Neural crest cell (in vitro differentiated cells): ENCODE results near the gene FBXO27. TPM values are rescaled to one million over a fixed set of nuclear protein-coding genes. Genes with fewer than 3 reads are reported as not detected.
"Not testable (repeated sequence)": the region's sequence is repeated elsewhere in the genome, so short reads cannot be mapped to it uniquely, and the experiment has no call there.

Experiments
- DNase-seq: peaks from one replicate; pipeline ENCODE4 v3.0.0; 2021; ENCODE audit warnings: low read depth, mixed read lengths, low spot score
- H3K27ac Mint-ChIP-seq: one replicate; pipeline ENCODE4 v1.8.0; 2021; ENCODE audit warnings: mild to moderate bottlenecking, mixed read lengths; ENCODE audit not compliant: unreplicated experiment
- H3K27me3 Mint-ChIP-seq: 2 replicates; pipeline ENCODE4 v1.8.0; 2021; ENCODE audit warnings: low read depth, mild to moderate bottlenecking, mixed read lengths
- H3K36me3 Mint-ChIP-seq: 2 replicates; pipeline ENCODE4 v1.8.0; 2021; ENCODE audit warnings: low read depth, mild to moderate bottlenecking, mixed read lengths
- H3K4me1 Mint-ChIP-seq: 2 replicates; pipeline ENCODE4 v1.8.0; 2021; ENCODE audit warnings: mixed read lengths
- H3K4me3 Mint-ChIP-seq: one replicate; pipeline ENCODE4 v1.8.0; 2021; ENCODE audit warnings: mild to moderate bottlenecking, mixed read lengths
- H3K9me3 Mint-ChIP-seq: 2 replicates; pipeline ENCODE4 v1.8.0; 2021; ENCODE audit warnings: mixed read lengths
- total RNA-seq: library from RNA; stranded (reverse); gene quantifications from 2 replicates; pipeline ENCODE4 v1.2.1, GENCODE V29; 2021
- TF ChIP-seq, protein P1 (sequence below): fragments of 200-600 bp; sonication (generic); conservative IDR thresholded peaks from 2 replicates; pipeline ENCODE4 v1.5.0; 2021; ENCODE audit warnings: antibody characterized with exemption, mild to moderate bottlenecking

The FBXO27 gene
- total RNA-seq, 1 donor from 2014 or later = 6.8 TPM

GRCh38 chr19:39003188-39003587 is 29.2 kb downstream of the FBXO27 start:
- Mint-ChIP-seq H3K27me3 (peaks cover 3% of the 10 kb centered on the region), H3K4me3 (no peak overlapping the region), H3K4me1 (no peaks in the 10 kb centered on the region), H3K27ac (no peak overlapping the region), H3K36me3 (no peaks in the 10 kb centered on the region), H3K9me3 (no peaks in the 10 kb centered on the region)
- DNase-seq = no peak
- TF ChIP-seq, protein P1, sequence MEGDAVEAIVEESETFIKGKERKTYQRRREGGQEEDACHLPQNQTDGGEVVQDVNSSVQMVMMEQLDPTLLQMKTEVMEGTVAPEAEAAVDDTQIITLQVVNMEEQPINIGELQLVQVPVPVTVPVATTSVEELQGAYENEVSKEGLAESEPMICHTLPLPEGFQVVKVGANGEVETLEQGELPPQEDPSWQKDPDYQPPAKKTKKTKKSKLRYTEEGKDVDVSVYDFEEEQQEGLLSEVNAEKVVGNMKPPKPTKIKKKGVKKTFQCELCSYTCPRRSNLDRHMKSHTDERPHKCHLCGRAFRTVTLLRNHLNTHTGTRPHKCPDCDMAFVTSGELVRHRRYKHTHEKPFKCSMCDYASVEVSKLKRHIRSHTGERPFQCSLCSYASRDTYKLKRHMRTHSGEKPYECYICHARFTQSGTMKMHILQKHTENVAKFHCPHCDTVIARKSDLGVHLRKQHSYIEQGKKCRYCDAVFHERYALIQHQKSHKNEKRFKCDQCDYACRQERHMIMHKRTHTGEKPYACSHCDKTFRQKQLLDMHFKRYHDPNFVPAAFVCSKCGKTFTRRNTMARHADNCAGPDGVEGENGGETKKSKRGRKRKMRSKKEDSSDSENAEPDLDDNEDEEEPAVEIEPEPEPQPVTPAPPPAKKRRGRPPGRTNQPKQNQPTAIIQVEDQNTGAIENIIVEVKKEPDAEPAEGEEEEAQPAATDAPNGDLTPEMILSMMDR = no peak

DNA sequence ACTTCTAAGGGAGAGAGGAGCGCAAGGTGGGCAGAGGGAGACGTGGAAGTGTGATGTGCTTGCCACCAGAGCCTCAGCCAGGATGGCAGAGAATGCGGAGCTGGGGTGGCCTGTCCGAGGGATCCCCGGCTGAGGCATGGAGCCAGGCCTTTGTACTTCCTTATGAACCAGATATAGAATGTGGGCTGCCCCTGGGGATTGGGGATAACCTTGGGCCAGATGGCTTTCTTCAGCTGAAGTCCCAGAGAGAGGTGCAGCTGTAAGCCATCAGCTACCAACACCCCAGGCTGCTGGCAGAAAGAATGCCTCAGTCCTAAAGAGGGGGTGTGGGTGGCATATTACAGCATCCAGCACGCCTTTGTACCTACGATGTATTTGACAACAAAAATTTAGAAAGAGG is 31.3 kb downstream of the FBXO27 start:
- no peaks in the 10 kb centered on the region for H3K4me1 Mint-ChIP-seq
- H3K27ac Mint-ChIP-seq = no peak overlapping the region
- no peak overlapping the region for H3K4me3 Mint-ChIP-seq
- peaks cover 3% of the 10 kb centered on the region for H3K27me3 Mint-ChIP-seq
- no peaks in the 10 kb centered on the region for H3K9me3 Mint-ChIP-seq
- TF ChIP-seq, protein P1 = no peak
- DNase-seq = no peak
- H3K36me3 Mint-ChIP-seq = no peaks in the 10 kb centered on the region

DNA sequence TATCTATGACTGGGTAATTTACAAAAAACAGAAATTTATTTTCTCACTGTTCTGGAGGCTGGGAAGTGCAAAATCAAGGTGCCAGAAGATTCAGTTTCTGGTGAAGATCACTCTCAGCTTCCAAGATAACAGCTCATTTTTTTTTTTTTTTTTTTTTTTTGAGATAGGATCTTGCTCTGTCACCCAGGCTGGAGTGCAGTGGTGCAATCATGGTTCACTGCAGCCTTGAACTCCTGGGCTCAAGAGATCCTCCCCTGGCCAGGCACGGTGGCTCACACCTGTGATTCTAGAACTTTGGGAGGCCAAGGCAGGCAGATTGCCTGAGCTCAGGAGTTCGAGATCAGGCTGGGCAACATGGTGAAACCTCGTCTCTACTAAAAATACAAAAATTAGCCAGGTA is 34.8 kb downstream of the FBXO27 start:
- not testable (repeated sequence) for DNase-seq, H3K27me3 Mint-ChIP-seq, H3K36me3 Mint-ChIP-seq, H3K27ac Mint-ChIP-seq, H3K4me1 Mint-ChIP-seq, H3K9me3 Mint-ChIP-seq, H3K4me3 Mint-ChIP-seq

GRCh38 chr19:38993271-38993670 is 39.1 kb downstream of the FBXO27 start:
- Mint-ChIP-seq H3K4me1 (peaks cover 9% of the 10 kb centered on the region), H3K27ac (no peak overlapping the region), H3K27me3 (peaks cover 4% of the 10 kb centered on the region), H3K9me3 (no peaks in the 10 kb centered on the region), H3K4me3 (no peak overlapping the region), H3K36me3 (no peaks in the 10 kb centered on the region)
- DNase-seq = no peak
- TF ChIP-seq, protein P1 = no peak

DNA sequence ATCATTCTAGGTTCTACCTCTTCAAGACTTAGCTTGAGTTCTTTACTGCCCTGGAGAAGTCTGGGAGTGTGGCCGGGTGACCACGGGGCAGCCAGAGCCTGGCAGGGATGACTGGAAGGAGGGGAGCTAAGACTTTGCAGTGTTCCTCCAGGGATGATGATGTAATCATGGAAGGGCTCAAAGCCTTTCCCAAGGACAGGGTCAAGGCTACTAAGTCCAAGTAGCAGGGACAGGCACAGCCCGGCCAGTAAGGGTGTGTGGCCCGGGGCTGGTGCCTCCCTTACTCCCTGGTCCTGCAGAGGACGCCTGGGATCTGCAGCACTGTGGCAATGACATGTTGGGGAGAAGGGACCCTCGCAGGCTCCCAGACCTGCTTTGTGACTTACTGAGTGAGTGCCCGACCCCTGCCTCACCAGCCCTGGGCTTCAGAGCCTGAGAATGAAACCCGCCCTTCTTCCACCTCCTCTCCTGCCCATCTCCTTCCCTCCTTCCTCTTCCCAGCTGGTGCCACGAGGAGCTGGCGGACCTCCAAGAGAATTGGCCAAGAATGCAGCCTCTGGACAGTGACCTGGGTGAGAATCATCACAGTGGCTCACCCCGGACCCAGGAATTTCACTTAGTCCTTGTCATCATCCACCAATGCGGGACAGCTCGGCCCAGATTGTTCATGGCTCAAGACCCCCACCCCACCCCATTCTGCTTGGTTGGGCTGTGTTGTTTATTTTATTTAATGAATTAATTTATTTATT is 41.2 kb downstream of the FBXO27 start:
- TF ChIP-seq, protein P1 = no peak
- Mint-ChIP-seq H3K27ac (no peak overlapping the region), H3K27me3 (peaks cover 7% of the 10 kb centered on the region), H3K9me3 (no peaks in the 10 kb centered on the region), H3K4me1 (peaks cover 9% of the 10 kb centered on the region), H3K36me3 (no peaks in the 10 kb centered on the region), H3K4me3 (no peak overlapping the region)
- no peak for DNase-seq

GRCh38 chr19:38989614-38990013 is 42.7 kb downstream of the FBXO27 start:
- not testable (repeated sequence) for H3K27me3 Mint-ChIP-seq, H3K4me1 Mint-ChIP-seq, H3K27ac Mint-ChIP-seq, H3K4me3 Mint-ChIP-seq, H3K9me3 Mint-ChIP-seq, H3K36me3 Mint-ChIP-seq, DNase-seq
